COLO668 (cell line): Measurements from ENCODE around the gene TMEM41B.
"Not testable (repeated sequence)": the region's sequence is repeated elsewhere in the genome, so short reads cannot be mapped to it uniquely, and the experiment has no call there.

Experiments used
- DNase-seq: peaks from one replicate; lab custom pipeline; 2025; ENCODE audit not compliant: unreplicated experiment; lab: John Stamatoyannopoulos, UW

TMEM41B gene

DNA sequence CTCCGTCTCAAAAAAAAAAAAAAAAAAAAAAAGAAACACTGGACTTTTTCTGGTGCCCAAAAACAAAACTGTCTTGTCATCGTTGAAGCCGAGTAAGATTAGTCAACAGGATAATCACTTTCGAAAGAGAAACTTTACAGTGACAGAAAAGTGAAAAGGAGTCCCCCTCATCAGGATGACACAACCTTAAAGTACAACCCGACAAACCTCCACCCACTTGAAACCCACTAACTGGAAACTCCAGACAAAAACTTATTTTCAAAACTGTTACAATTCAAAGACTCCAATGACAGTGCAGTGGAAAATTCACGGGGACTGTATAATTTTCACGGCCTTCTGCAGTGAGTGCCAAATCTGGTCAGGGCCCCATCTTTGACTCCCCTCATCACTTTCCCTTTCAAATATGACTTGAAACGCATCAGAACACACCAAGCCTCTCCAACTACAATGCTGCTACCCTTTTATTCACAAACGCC, 50.5 kb downstream of the TMEM41B start:
- DNase-seq = no peak

- not testable (repeated sequence) for DNase-seq
Observed at GRCh38 chr11:9260838-9261146, 53.6 kb downstream of the TMEM41B start.

- no peak for DNase-seq
Observed at GRCh38 chr11:9259981-9260837, 54.2 kb downstream of the TMEM41B start.

DNA sequence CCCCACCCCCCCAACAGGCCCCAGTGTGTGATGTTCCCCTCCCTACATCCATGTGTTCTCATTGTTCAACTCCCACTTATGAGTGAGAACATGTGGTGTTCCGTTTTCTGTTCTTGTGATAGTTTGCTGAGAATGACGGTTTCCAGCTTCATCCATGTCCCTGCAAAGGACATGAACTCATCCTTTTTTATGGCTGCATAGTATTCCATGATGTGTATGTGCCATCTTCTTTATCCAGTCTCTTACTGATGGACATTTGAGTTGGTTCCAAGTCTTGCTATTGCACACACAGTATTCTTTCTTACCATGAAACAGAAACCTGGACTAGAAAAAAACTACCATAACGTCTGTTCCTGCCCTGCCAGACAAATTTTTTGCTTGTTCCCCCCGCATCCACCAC, 56.1 kb downstream of the TMEM41B start:
- not testable (repeated sequence) for DNase-seq

- DNase-seq = no peak
Observed at GRCh38 chr11:9254416-9254815, 60.0 kb downstream of the TMEM41B start.

DNA sequence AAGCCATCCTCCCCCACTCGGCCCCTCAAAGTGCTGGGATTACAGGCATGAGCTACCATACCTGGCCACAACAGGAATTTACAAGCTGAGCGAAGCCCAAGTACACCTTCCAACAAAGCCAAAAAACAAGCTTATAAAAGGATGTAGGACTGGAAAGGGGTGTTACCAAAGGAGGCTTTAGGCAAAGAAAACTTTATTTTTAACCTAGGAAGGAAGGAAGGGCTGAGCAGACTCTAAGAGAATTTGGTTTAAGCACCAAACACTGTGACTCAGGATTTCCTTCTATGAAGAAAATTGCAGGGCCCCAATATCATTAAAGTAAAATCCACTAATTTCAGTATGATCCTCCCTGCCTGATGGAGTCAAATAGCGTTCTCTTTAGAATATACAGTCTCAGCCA, 61.3 kb downstream of the TMEM41B start:
- no peak for DNase-seq

DNA sequence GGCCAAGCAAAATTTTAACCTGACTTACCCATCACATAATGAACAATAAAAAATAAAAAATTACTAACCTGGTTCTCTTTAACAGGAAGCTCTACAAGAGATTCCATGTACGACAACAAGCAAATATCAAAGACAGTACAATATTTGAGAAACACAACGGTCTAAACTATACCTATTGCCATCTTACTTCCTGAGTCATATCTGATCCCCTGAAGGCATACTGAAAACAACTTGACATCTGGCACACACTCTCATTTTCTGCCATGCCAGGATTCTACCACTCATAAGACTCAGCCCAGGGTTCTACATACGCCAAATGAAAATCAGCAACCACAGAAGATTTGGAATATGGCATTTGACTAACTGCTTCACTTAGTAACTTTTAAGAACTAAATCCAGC, 63.1 kb downstream of the TMEM41B start:
- DNase-seq = no peak

DNA sequence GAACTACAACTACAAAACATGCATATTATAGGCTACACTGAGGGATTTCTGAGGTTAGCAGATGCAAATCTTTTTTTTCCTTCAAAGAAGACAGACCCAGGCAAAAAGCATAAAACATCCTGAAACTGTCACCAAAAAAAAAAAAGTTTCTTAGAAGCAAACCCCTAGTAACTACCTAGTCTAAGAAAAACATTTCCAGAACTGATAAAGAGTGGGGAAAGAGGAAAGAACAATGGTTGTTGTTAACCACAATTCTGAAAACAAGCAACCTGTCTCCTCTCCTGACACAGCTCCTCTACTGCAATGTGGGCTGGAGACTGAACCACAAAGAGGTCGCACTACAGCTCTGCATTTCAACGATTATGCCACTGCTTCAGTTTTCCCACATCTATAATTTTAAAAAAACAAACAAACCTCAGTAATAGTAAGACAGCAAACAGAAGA, 64.2 kb downstream of the TMEM41B start:
- no peak for DNase-seq

GRCh38 chr11:9249252-9249651, 65.1 kb downstream of the TMEM41B start:
- DNase-seq = no peak

GRCh38 chr11:9247863-9248262, 66.5 kb downstream of the TMEM41B start:
- DNase-seq = no peak

GRCh38 chr11:9236242-9236641, 78.2 kb downstream of the TMEM41B start:
- DNase-seq = not testable (repeated sequence)

DNA sequence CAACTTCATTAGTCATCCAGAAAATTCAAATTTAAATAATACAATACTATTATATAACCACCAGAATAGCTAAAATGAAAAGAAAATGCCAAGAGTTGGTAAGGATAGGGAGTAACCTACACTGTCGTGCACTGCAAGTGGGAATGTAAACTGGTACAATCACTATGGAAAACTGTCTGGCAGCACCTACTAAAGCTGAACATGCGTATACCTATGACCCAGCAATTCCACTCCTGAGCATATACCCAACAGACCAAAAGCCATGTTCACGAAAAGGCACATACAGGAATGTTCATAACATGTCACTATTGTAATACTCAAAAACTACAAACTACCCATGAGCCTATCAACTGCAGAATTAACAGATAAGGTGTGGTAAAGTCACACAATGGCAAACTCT, 81.9 kb downstream of the TMEM41B start:
- no peak for DNase-seq

DNA sequence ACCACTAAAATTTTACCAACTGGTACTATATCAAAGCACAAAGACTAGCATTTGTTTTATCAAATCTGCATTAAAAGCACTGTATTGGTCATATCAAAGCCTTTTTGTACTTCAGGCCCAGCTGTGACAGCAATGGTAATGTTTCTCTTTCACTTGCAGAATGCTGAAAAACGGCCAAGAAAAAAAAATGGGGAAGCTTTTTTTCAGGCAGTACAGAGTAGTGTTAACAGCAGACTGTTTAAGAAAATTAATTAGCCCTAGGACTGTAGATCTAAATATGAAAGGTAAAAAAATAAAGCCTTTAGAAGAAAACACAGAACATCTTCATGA, 82.6 kb downstream of the TMEM41B start:
- no peak for DNase-seq
